ENCODE measurements around the gene GNPDA2. TPM values are rescaled to one million over a fixed set of nuclear protein-coding genes. Genes with fewer than 3 reads are reported as not detected.
A peak's percentile ranks its signal among the peaks of the same experiment; 100 is the strongest.

GNPDA2 gene
- total and polyA plus RNA-seq, 5 donors from 2014 or later, result 8.3 to 22.8 (median 15.2) TPM

DNA sequence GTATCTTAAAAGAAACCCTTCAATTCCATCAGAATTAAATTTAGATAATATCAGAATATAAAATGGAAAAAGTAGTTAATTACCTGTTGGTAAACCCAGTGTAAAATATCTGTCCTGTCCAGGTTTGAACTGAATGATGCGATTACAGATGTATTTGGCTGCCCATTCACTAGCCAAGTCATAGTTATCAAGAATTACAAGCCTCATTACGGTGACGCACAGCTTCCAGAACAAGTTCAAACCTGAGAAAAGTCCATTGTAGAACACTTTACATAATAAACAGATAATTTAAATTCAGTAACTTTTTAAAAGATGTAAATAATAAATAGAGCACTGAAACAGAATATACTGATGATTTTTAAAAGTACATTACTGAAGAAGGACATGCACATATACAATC lies 4.4 kb downstream of the GNPDA2 start:
- Mint-ChIP-seq H3K4me3 (no peak overlapping the region), H3K27me3 (no peaks in the 10 kb centered on the region), H3K27ac (no peak overlapping the region), H3K4me1 (peaks cover 40 to 62% (median 47%) of the 10 kb centered on the region in 4 donors), H3K9me3 (no peaks in the 10 kb centered on the region), H3K36me3 (no peaks in the 10 kb centered on the region)
- DNase-seq, result no peak
- Histone ChIP-seq H3K4me1 (ENCODE audit: control insufficient read depth, insufficient read depth, low read length, poor library complexity, severe bottlenecking) (peaks cover 24% of the 10 kb centered on the region), H3K36me3 (ENCODE audit: control insufficient read depth, insufficient read depth, low read length) (no peaks in the 10 kb centered on the region), H3K9me3 (ENCODE audit: control insufficient read depth in 2 of 2, low read length in 2 of 2) (no peaks in the 10 kb centered on the region), H3K4me3 (ENCODE audit: low read depth, low read length) (no peak overlapping the region), H3K27me3 (ENCODE audit: control insufficient read depth, insufficient read depth, low read length) (no peaks in the 10 kb centered on the region), H3K27ac (ENCODE audit: insufficient read depth, low read length, poor library complexity, severe bottlenecking) (no peak overlapping the region)
- ATAC-seq (ENCODE audit: low read depth in 2 of 2), result no peak

GRCh38 chr4:44720371-44720770 lies 6.0 kb downstream of the GNPDA2 start:
- no peaks in the 10 kb centered on the region for H3K9me3 Mint-ChIP-seq
- peaks cover 32 to 55% (median 42%) of the 10 kb centered on the region in 4 donors for H3K4me1 Mint-ChIP-seq
- Histone ChIP-seq H3K4me1 (ENCODE audit: control insufficient read depth, insufficient read depth, low read length, poor library complexity, severe bottlenecking) (peaks cover 15% of the 10 kb centered on the region), H3K27ac (ENCODE audit: insufficient read depth, low read length, poor library complexity, severe bottlenecking) (no peak overlapping the region), H3K36me3 (ENCODE audit: control insufficient read depth, insufficient read depth, low read length) (no peaks in the 10 kb centered on the region), H3K9me3 (ENCODE audit: control insufficient read depth in 2 of 2, low read length in 2 of 2) (no peaks in the 10 kb centered on the region), H3K4me3 (ENCODE audit: low read depth, low read length) (no peak overlapping the region), H3K27me3 (ENCODE audit: control insufficient read depth, insufficient read depth, low read length) (no peaks in the 10 kb centered on the region)
- no peaks in the 10 kb centered on the region for H3K27me3 Mint-ChIP-seq
- no peaks in the 10 kb centered on the region for H3K36me3 Mint-ChIP-seq
- no peak overlapping the region for H3K4me3 Mint-ChIP-seq
- no peak for ATAC-seq (ENCODE audit: low read depth in 2 of 2)
- H3K27ac Mint-ChIP-seq, result no peak overlapping the region
- DNase-seq, result no peak

GRCh38 chr4:44716597-44716996 lies 9.8 kb downstream of the GNPDA2 start:
- no peak for DNase-seq
- ATAC-seq (ENCODE audit: low read depth in 2 of 2), result no peak
- no peak overlapping the region for H3K4me3 ChIP-seq (ENCODE audit: low read depth, low read length)
- Mint-ChIP-seq H3K36me3 (peaks cover 7% of the 10 kb centered on the region), H3K27me3 (no peaks in the 10 kb centered on the region), H3K9me3 (no peaks in the 10 kb centered on the region), H3K4me1 (peaks cover 26 to 38% (median 29%) of the 10 kb centered on the region in 4 donors), H3K4me3 (no peak overlapping the region), H3K27ac (no peak overlapping the region)
- no peaks in the 10 kb centered on the region for H3K4me1 ChIP-seq (ENCODE audit: control insufficient read depth, insufficient read depth, low read length, poor library complexity, severe bottlenecking)
- H3K27me3 ChIP-seq (ENCODE audit: control insufficient read depth, insufficient read depth, low read length), result no peaks in the 10 kb centered on the region
- H3K36me3 ChIP-seq (ENCODE audit: control insufficient read depth, insufficient read depth, low read length), result peaks cover 7% of the 10 kb centered on the region
- H3K27ac ChIP-seq (ENCODE audit: insufficient read depth, low read length, poor library complexity, severe bottlenecking), result no peak overlapping the region
- H3K9me3 ChIP-seq (ENCODE audit: control insufficient read depth in 2 of 2, low read length in 2 of 2), result no peaks in the 10 kb centered on the region

DNA sequence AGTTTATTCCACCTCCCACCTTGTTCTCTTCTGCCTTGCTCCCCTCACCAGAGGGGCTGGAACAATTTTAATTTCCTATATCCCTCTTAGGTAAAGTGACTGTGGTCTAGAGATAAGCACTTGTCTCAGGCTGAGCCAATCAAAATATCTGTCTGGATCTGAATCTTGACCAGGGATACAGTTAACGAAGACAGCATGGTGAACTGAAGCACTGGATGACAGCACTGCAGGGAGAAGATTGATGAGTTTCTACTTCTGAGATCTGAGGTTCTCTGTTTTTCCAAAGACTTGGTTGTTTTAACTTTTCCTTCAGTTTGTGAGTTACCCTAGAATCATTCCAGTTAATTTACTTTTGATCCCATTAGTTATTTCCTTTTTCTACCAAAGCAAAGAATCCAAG lies 13.2 kb downstream of the GNPDA2 start:
- DNase-seq (no peak), ATAC-seq (ENCODE audit: low read depth in 2 of 2) (no peak)
- Histone ChIP-seq H3K4me3 (ENCODE audit: low read depth, low read length) (no peak overlapping the region), H3K4me1 (ENCODE audit: control insufficient read depth, insufficient read depth, low read length, poor library complexity, severe bottlenecking) (no peaks in the 10 kb centered on the region), H3K36me3 (ENCODE audit: control insufficient read depth, insufficient read depth, low read length) (peaks cover 7% of the 10 kb centered on the region), H3K9me3 (ENCODE audit: control insufficient read depth in 2 of 2, low read length in 2 of 2) (no peaks in the 10 kb centered on the region), H3K27me3 (ENCODE audit: control insufficient read depth, insufficient read depth, low read length) (no peaks in the 10 kb centered on the region), H3K27ac (ENCODE audit: insufficient read depth, low read length, poor library complexity, severe bottlenecking) (no peak overlapping the region)
- H3K36me3 Mint-ChIP-seq, result peaks cover 7% of the 10 kb centered on the region
- no peaks in the 10 kb centered on the region for H3K27me3 Mint-ChIP-seq
- H3K27ac Mint-ChIP-seq, result peak overlapping the region in 2 of 3 donors; percentile 20 to 41
- H3K4me3 Mint-ChIP-seq, result no peak overlapping the region
- H3K4me1 Mint-ChIP-seq, result peaks cover 7 to 18% (median 11%) of the 10 kb centered on the region in 4 donors
- no peaks in the 10 kb centered on the region for H3K9me3 Mint-ChIP-seq

GRCh38 chr4:44704673-44705072 lies 21.7 kb downstream of the GNPDA2 start:
- no peaks in the 10 kb centered on the region for H3K4me1 ChIP-seq (ENCODE audit: control insufficient read depth, insufficient read depth, low read length, poor library complexity, severe bottlenecking)
- H3K27me3 ChIP-seq (ENCODE audit: control insufficient read depth, insufficient read depth, low read length), result no peaks in the 10 kb centered on the region
- H3K4me3 ChIP-seq (ENCODE audit: low read depth, low read length), result no peak overlapping the region
- Mint-ChIP-seq H3K4me1 (peaks cover 2 to 15% (median 8%) of the 10 kb centered on the region in 4 donors), H3K4me3 (no peak overlapping the region), H3K27me3 (no peaks in the 10 kb centered on the region), H3K9me3 (no peaks in the 10 kb centered on the region), H3K36me3 (peaks cover 17% of the 10 kb centered on the region), H3K27ac (no peak overlapping the region)
- H3K27ac ChIP-seq (ENCODE audit: insufficient read depth, low read length, poor library complexity, severe bottlenecking), result no peak overlapping the region
- H3K36me3 ChIP-seq (ENCODE audit: control insufficient read depth, insufficient read depth, low read length), result peaks cover 48% of the 10 kb centered on the region
- DNase-seq (no peak), ATAC-seq (ENCODE audit: low read depth in 2 of 2) (no peak)
- H3K9me3 ChIP-seq (ENCODE audit: control insufficient read depth in 2 of 2, low read length in 2 of 2), result no peaks in the 10 kb centered on the region

DNA sequence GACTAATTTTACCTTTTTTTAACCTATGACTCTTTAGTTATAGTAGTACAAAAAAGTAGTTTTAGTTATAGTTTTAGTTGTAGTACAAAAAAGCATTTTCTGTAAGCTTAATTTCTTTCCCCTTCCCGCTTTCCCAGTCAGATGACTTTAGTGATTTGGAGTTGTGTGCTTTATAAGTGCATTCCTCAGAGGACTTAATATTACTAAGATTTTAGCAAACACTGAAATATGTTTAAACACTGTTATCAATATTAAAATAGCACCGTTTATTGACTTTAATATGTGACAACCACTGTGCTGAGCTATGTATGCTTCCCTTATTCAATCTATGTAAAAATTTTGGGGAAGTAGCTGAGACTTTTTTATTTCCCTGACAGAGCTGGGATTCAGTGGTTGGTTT lies 25.3 kb downstream of the GNPDA2 start:
- Mint-ChIP-seq H3K9me3 (no peaks in the 10 kb centered on the region), H3K4me3 (no peak overlapping the region), H3K27ac (no peak overlapping the region), H3K36me3 (peaks cover 24% of the 10 kb centered on the region), H3K4me1 (peaks cover 0 to 9% (median 1%) of the 10 kb centered on the region in 4 donors), H3K27me3 (no peaks in the 10 kb centered on the region)
- Histone ChIP-seq H3K27ac (ENCODE audit: insufficient read depth, low read length, poor library complexity, severe bottlenecking) (no peak overlapping the region), H3K4me1 (ENCODE audit: control insufficient read depth, insufficient read depth, low read length, poor library complexity, severe bottlenecking) (no peaks in the 10 kb centered on the region), H3K4me3 (ENCODE audit: low read depth, low read length) (no peak overlapping the region), H3K9me3 (ENCODE audit: control insufficient read depth in 2 of 2, low read length in 2 of 2) (no peaks in the 10 kb centered on the region), H3K27me3 (ENCODE audit: control insufficient read depth, insufficient read depth, low read length) (no peaks in the 10 kb centered on the region), H3K36me3 (ENCODE audit: control insufficient read depth, insufficient read depth, low read length) (peaks cover 70% of the 10 kb centered on the region)
- no peak for DNase-seq
- no peak for ATAC-seq (ENCODE audit: low read depth in 2 of 2)

- peaks cover 27% of the 10 kb centered on the region for H3K36me3 Mint-ChIP-seq
- no peak overlapping the region for H3K4me3 Mint-ChIP-seq
- Histone ChIP-seq H3K27me3 (ENCODE audit: control insufficient read depth, insufficient read depth, low read length) (no peaks in the 10 kb centered on the region), H3K4me1 (ENCODE audit: control insufficient read depth, insufficient read depth, low read length, poor library complexity, severe bottlenecking) (no peaks in the 10 kb centered on the region), H3K36me3 (ENCODE audit: control insufficient read depth, insufficient read depth, low read length) (peaks cover 75% of the 10 kb centered on the region), H3K9me3 (ENCODE audit: control insufficient read depth in 2 of 2, low read length in 2 of 2) (no peaks in the 10 kb centered on the region), H3K4me3 (ENCODE audit: low read depth, low read length) (no peak overlapping the region), H3K27ac (ENCODE audit: insufficient read depth, low read length, poor library complexity, severe bottlenecking) (no peak overlapping the region)
- ATAC-seq (ENCODE audit: low read depth in 2 of 2), result no peak
- no peaks in the 10 kb centered on the region for H3K9me3 Mint-ChIP-seq
- DNase-seq, result no peak
- H3K27me3 Mint-ChIP-seq, result no peaks in the 10 kb centered on the region
- peak overlapping the region in 2 of 3 donors; percentile 38 to 88 for H3K27ac Mint-ChIP-seq
- H3K4me1 Mint-ChIP-seq, result peaks cover 0 to 10% (median 1%) of the 10 kb centered on the region in 4 donors
These were observed 25.9 kb downstream of the GNPDA2 start for GRCh38 chr4:44700427-44700826.

DNA sequence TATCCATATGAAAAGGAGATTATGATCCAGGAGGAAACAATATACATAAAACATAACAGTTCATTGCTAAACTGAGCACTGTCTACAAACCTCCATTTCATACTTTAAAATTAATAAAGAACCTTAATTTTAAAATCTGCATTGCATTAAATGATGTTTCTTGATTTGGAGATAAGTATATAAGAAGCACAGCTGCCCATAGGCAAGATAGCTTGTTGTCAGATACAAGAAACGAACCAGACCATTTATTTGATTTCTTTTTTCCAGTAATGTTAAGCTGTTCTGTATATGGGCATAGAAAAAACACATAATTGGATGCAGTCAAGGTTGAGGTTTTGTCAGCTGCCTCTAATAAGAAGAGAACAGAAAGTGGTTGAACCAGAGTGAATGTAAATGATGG lies 41.7 kb downstream of the GNPDA2 start:
- Mint-ChIP-seq H3K9me3 (no peaks in the 10 kb centered on the region), H3K27me3 (no peaks in the 10 kb centered on the region), H3K4me1 (peaks cover 26 to 40% (median 34%) of the 10 kb centered on the region in 4 donors), H3K4me3 (no peak overlapping the region), H3K36me3 (peaks cover 38% of the 10 kb centered on the region), H3K27ac (peak overlapping the region in 1 of 3 donors; percentile 19)
- no peak for ATAC-seq (ENCODE audit: low read depth in 2 of 2)
- H3K27me3 ChIP-seq (ENCODE audit: control insufficient read depth, insufficient read depth, low read length), result no peaks in the 10 kb centered on the region
- H3K27ac ChIP-seq (ENCODE audit: insufficient read depth, low read length, poor library complexity, severe bottlenecking), result no peak overlapping the region
- H3K9me3 ChIP-seq (ENCODE audit: control insufficient read depth in 2 of 2, low read length in 2 of 2), result no peaks in the 10 kb centered on the region
- H3K4me3 ChIP-seq (ENCODE audit: low read depth, low read length), result no peak overlapping the region
- DNase-seq, result no peak
- peaks cover 12% of the 10 kb centered on the region for H3K4me1 ChIP-seq (ENCODE audit: control insufficient read depth, insufficient read depth, low read length, poor library complexity, severe bottlenecking)
- H3K36me3 ChIP-seq (ENCODE audit: control insufficient read depth, insufficient read depth, low read length), result peaks cover 60% of the 10 kb centered on the region
